ENCODE data around the gene SLC12A7.

SLC12A7 gene

GRCh38 chr5:1048861-1049838 is 62.7 kb downstream of the SLC12A7 start:
- Histone ChIP-seq H3K27me3 (no peaks in the 10 kb centered on the region), H3K4me3 (ENCODE audit: low read depth in 1 of 2, low read length in 1 of 2) (no peak overlapping the region), H3K4me1 (ENCODE audit: control insufficient read depth in 1 of 2, insufficient read depth in 1 of 2, low read depth in 1 of 2, low read length in 1 of 2) (no peaks in the 10 kb centered on the region), H3K9me3 (peaks cover 3% of the 10 kb centered on the region), H3K27ac (no peak overlapping the region), H3K36me3 (no peaks in the 10 kb centered on the region)
- no peak for TF ChIP-seq CTCF (IDR thresholded peaks at IDR 0.05)

GRCh38 chr5:1048162-1048721 is 63.6 kb downstream of the SLC12A7 start:
- no peak for TF ChIP-seq CTCF (IDR thresholded peaks at IDR 0.05)
- H3K36me3 ChIP-seq: no peaks in the 10 kb centered on the region

GRCh38 chr5:1047332-1047965 is 64.4 kb downstream of the SLC12A7 start:
- no peak for TF ChIP-seq CTCF (IDR thresholded peaks at IDR 0.05)
- Histone ChIP-seq H3K4me3 (ENCODE audit: low read depth in 1 of 2, low read length in 1 of 2) (no peak overlapping the region), H3K36me3 (no peaks in the 10 kb centered on the region), H3K9me3 (peaks cover 3% of the 10 kb centered on the region), H3K27ac (no peak overlapping the region), H3K27me3 (no peaks in the 10 kb centered on the region), H3K4me1 (ENCODE audit: control insufficient read depth in 1 of 2, insufficient read depth in 1 of 2, low read depth in 1 of 2, low read length in 1 of 2) (no peaks in the 10 kb centered on the region)

More at GRCh38 chr5:1048162-1048721, 63.6 kb downstream of the SLC12A7 start:
- H3K27me3 ChIP-seq: no peaks in the 10 kb centered on the region
- H3K4me1 ChIP-seq (ENCODE audit: control insufficient read depth in 1 of 2, insufficient read depth in 1 of 2, low read depth in 1 of 2, low read length in 1 of 2): no peaks in the 10 kb centered on the region
- H3K9me3 ChIP-seq: peaks cover 3% of the 10 kb centered on the region
- H3K4me3 ChIP-seq (ENCODE audit: low read depth in 1 of 2, low read length in 1 of 2): no peak overlapping the region
- no peak overlapping the region for H3K27ac ChIP-seq

GRCh38 chr5:1045960-1046560 is 65.8 kb downstream of the SLC12A7 start:
- Histone ChIP-seq H3K36me3 (no peaks in the 10 kb centered on the region), H3K4me3 (ENCODE audit: low read depth in 1 of 2, low read length in 1 of 2) (no peak overlapping the region), H3K27me3 (no peaks in the 10 kb centered on the region), H3K9me3 (peaks cover 3% of the 10 kb centered on the region), H3K27ac (no peak overlapping the region), H3K4me1 (ENCODE audit: control insufficient read depth in 1 of 2, insufficient read depth in 1 of 2, low read depth in 1 of 2, low read length in 1 of 2) (no peaks in the 10 kb centered on the region)
- no peak for TF ChIP-seq CTCF (IDR thresholded peaks at IDR 0.05)

GRCh38 chr5:1044117-1044516 is 67.7 kb downstream of the SLC12A7 start:
- Histone ChIP-seq H3K9me3 (peaks cover 3% of the 10 kb centered on the region), H3K4me3 (ENCODE audit: low read depth in 1 of 2, low read length in 1 of 2) (no peak overlapping the region), H3K27me3 (no peaks in the 10 kb centered on the region), H3K36me3 (no peaks in the 10 kb centered on the region), H3K4me1 (ENCODE audit: control insufficient read depth in 1 of 2, insufficient read depth in 1 of 2, low read depth in 1 of 2, low read length in 1 of 2) (no peaks in the 10 kb centered on the region), H3K27ac (no peak overlapping the region)
- no peak for TF ChIP-seq CTCF (IDR thresholded peaks at IDR 0.05)
